Embryonic facial prominence (tissue), 1 donor: ENCODE data around the gene MADD.

Experiments used
- DNase-seq: peaks from one replicate; pipeline ENCODE4 v3.0.0-alpha.2; 2016; ENCODE audit errors: extremely low spot score

MADD gene

DNA sequence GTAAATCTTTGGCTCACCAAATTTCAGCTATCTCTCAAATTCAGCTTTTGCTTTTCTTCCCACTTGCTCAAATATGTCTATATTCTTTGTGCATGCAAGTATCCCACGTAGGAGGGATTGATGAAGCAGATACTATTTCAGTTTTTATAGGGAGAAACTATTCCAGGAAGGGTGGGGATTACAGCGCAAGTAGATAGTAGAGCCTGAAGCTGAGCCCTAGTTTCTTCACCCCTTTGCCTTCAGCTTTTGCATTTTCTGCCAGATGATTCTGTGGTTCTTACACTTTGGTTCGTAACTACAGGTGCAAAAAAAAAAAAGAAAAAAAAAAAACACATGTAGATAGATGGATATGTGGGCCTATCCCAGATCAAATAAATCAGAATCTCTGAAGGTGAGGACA lies 18.2 kb upstream of the MADD start:
- DNase-seq: no peak

- DNase-seq: no peak
These were observed 16.3 kb upstream of the MADD start for GRCh38 chr11:47253660-47254059.

DNA sequence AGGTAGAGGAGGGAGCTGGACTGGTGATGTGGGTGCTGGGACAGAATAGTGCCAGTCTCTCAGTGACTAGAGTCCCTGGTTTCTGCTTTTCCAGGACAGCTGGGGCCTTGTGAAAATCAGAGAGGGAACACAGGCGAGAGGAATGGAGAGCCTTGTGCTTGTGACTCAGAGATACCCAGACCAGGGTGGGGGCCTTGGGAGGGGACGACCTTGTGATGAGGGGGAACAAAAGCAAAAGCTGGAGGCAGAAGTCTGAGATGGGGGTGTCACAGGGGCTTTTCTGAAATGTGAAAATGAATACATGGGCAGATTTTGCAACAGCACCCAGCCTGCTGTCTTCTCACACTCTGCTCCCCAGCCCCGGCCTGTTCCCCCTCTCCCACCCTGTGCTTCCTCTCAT lies 15.5 kb upstream of the MADD start:
- no peak for DNase-seq

GRCh38 chr11:47256374-47256773 lies 13.6 kb upstream of the MADD start:
- no peak for DNase-seq

GRCh38 chr11:47257177-47257516 lies 12.8 kb upstream of the MADD start:
- no peak for DNase-seq

- no peak for DNase-seq
These were observed 12.2 kb upstream of the MADD start, which contains the start of gene NR1H3 for GRCh38 chr11:47257517-47258316. Gene NR1H3 (plus strand): TSS chr11:47257996. CDS start chr11:47259217, 1,221 bp downstream.

- DNase-seq: no peak
These were observed 11.5 kb upstream of the MADD start for GRCh38 chr11:47258317-47258902.

DNA sequence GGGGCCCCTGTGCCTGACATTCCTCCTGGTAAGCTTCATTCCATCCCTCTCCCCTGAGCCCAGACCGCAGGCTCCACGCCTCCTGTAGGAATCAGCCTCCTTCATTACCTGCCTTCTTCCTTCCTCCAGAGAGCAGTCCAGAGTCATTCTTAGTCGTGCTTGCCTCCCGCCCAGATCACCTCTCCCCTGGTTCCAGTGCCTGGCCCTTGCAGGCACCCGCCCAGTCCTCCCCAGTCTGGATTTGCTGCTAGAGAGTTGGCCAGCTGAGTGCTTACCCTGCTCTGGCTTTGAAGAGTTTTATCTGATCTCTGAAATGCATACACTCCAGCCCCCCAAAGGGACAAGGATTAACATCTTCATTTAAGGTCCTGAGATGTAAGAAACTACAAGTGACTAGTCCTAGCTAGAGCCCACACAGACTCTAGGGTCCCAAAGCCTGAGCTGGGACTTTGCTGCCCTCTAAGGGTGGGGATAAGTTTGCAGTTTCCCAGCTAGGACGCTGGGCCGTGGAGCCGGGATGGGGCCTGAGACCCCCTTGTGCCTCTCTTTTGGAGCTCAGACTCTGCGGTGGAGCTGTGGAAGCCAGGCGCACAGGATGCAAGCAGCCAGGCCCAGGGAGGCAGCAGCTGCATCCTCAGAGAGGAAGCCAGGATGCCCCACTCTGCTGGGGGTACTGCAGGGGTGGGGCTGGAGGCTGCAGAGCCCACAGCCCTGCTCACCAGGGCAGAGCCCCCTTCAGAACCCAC lies 10.5 kb upstream of the MADD start:
- no peak for DNase-seq

GRCh38 chr11:47260366-47260765 lies 9.6 kb upstream of the MADD start:
- DNase-seq: no peak

- no peak for DNase-seq
These were observed 8.6 kb upstream of the MADD start for GRCh38 chr11:47261291-47261800.

- no peak for DNase-seq
These were observed 5.8 kb upstream of the MADD start for GRCh38 chr11:47264119-47264518.

DNA sequence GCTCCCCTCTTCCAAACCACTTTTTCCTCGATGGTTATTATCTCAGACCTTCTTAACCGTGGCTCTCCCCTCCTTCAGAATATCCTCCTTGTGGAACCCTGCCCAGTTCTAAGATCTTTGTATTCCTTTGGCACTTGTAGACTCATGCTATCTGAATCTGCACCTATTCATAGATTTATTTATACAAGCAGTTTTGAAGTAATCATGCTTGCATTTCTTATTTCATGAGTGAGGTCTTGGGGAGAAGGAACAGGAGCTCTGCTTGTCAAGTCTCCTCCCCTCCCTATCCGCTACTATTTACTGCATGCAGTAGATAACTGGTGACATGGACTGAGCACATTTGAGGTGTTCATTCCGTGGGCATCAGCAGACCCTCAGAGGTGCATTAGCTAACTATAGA lies 5.4 kb upstream of the MADD start:
- no peak for DNase-seq

GRCh38 chr11:47267876-47268275 lies 2.1 kb upstream of the MADD start:
- no peak for DNase-seq

GRCh38 chr11:47268448-47269001 lies 1.4 kb upstream of the MADD start:
- no peak for DNase-seq

DNA sequence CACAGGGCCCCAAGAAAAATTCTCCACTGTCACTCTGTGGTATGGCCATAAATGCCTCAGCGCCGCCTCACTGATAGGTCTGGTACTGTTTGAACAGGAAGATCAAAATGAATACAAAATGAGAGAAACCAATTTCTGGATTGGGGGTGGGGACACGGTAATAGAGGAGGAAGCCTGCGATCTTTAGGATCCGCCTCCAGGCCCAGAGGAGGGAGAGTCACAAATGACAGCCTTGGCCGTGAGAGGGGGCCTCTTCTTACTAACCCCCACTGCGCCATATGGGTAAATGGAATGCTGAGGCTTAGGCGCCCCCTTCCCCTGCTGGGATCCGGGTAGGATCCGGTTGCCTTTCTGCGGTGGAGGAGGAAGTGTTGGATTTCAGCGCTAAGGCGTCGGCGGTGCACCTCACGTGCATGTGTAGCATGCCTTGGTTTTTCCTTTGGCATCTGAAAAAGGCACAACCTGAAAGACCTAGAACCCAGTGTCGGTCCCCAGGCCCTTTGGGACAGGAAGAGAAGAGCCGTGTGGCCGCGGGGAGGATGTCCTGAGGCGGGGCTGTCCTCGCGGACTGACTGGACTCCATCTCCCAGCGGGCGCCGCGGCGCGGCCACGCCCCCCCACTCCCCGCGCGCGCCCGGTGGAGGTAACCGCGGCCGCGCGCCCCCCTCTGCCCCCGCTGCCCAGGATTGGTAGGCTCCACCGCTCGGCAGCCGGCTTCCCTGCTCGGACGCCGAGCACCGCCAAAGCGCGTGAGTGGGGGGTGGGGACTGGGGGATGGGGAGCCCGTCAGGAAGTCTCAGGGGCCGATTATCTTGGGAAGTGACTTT lies 718 bp upstream of the MADD start:
- peak; percentile 74 for DNase-seq

DNA sequence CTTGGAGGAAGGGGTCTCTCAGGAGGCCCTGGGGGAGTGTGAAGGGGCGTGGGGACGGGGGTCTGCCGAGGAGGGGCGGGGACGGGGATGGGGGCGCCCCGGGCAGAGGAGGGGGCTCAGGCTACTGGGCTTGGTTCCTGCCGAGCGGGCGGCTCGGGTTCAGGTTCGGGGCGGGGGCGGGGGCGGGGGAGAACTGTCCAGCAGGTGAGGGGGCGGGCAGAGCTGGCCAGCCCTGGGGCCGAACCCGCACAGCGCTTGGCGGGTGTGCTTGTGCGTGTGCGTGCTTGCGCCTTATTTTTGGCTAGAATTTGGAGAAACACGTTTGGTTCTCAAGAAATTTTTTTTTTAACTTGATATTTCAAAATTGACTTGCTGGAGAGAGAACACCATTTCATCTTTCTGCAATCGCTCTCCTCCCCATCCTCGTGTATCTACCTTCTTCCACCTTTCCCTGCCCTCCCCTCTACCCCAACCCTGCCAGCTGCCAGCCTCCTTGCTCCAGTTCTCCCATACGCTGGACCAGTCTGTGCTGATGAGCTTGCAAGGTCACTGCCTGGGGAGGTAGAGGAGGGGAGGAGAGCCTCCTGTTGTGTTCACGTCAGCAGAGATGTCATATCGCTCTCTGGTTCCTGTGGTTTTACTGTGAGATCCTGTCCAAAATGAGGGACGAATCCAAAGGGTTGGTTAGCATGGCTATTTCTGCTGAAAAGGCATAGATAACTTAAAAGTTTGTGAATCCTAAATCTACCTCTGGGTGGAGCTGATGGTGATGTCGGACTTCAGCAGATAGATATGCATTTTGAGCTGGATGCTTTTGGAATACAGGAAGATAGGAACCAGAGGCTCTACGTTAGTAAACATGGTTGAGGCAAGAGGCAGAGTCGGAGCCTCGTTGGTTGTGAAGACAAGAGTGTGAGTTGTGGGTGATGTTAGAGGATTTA lies 668 bp downstream of the MADD start:
- no peak for DNase-seq

DNA sequence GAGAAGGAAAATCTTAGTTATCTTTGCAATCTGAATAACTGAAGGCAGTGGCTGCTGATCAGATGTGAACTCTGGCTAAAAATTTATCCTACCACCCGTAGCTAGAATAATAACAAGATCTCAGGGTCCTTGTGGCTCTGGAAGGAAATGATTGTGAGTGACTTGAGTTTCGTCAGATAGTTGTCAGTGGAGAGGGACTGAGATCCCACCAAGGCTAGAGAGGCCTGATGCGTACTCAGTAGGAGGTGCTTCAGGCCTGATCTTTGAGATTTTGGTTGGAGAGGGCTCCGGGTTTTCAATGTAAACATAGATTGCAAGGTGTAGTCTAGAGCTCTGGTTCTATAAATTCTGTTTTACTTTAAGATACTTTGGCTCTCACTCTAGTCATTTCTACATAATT lies 1.4 kb downstream of the MADD start:
- DNase-seq: no peak

DNA sequence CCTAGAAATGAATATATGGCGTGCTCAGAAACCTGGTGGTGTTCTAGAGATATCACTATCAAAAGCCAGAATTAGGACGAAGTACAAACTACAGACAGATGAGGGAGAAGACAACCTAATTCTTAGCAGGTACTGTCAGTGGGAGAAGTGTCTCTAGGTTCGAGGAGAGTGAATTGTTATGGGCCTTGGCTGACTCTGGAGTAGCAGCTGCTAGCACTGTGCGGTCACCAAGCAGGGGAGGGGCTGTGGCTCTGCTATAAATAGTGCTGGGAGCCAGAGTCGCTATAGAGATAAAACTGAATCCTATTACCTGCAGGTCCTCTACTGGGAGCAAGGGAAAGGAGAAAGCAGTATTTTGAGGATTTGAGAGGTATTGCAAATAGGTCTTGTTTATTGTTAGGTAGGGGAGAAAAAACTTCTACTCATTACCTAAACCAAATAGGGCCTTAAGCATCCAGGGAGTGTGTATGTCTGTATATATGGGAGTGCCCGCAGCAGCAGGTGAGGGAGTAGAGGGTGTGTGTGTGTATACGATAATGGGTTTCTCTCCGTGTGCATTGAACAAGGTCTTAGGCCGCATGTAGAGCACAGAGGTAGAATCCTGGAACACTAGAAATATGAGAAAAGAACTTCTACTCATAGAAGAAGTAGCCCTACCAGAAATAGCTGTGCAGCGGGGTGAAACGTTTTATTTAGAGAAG lies 2.2 kb downstream of the MADD start:
- DNase-seq: no peak

DNA sequence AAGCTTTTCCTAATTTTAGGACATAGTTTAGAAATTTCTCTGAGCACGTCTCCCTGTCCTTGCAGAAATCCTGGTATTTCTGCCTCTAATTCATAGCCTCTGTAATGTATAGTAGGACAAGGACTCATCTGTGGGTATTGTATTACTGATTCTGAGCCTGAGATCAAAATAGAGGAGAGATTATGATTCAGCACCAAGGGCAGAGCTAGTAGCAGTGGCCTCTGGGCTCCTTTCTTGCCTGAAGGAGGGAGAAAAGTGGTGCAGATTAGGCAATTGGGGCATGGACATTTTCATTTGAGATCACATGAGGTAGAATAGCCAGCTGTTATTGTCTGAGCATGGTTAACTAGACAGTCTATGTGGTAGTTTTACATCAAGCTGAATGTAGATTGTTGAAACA lies 2.8 kb downstream of the MADD start:
- DNase-seq: no peak
